Measurements from ENCODE around the gene LGI4.

The LGI4 gene

GRCh38 chr19:35087393-35087792, 47.5 kb downstream of the LGI4 start:
- Mint-ChIP-seq H3K27me3 (peaks cover 6% of the 10 kb centered on the region), H3K36me3 (ENCODE audit: low read depth) (no peaks in the 10 kb centered on the region), H3K4me3 (no peak overlapping the region), H3K4me1 (peaks cover 16% of the 10 kb centered on the region), H3K27ac (no peak overlapping the region), H3K9me3 (no peaks in the 10 kb centered on the region)
- ATAC-seq (no peak), DNase-seq (no peak)

GRCh38 chr19:35086455-35086854, 48.4 kb downstream of the LGI4 start:
- peaks cover 16% of the 10 kb centered on the region for H3K4me1 Mint-ChIP-seq
- DNase-seq (no peak), ATAC-seq (no peak)
- no peaks in the 10 kb centered on the region for H3K9me3 Mint-ChIP-seq
- peaks cover 6% of the 10 kb centered on the region for H3K27me3 Mint-ChIP-seq
- no peak overlapping the region for H3K4me3 Mint-ChIP-seq
- H3K36me3 Mint-ChIP-seq (ENCODE audit: low read depth), result no peaks in the 10 kb centered on the region
- no peak overlapping the region for H3K27ac Mint-ChIP-seq

- peaks cover 6% of the 10 kb centered on the region for H3K27me3 Mint-ChIP-seq
- no peaks in the 10 kb centered on the region for H3K36me3 Mint-ChIP-seq (ENCODE audit: low read depth)
- H3K9me3 Mint-ChIP-seq, result no peaks in the 10 kb centered on the region
- no peak for ATAC-seq
- peaks cover 16% of the 10 kb centered on the region for H3K4me1 Mint-ChIP-seq
- DNase-seq, result no peak
- H3K4me3 Mint-ChIP-seq, result no peak overlapping the region
- H3K27ac Mint-ChIP-seq, result peak overlapping the region; percentile 24
These were observed 48.9 kb downstream of the LGI4 start for GRCh38 chr19:35085947-35086346.

- H3K27ac Mint-ChIP-seq, result no peak overlapping the region
- no peaks in the 10 kb centered on the region for H3K36me3 Mint-ChIP-seq (ENCODE audit: low read depth)
- ATAC-seq (no peak), DNase-seq (no peak)
- H3K4me1 Mint-ChIP-seq, result peaks cover 14% of the 10 kb centered on the region
- H3K27me3 Mint-ChIP-seq, result no peaks in the 10 kb centered on the region
- H3K4me3 Mint-ChIP-seq, result no peak overlapping the region
- no peaks in the 10 kb centered on the region for H3K9me3 Mint-ChIP-seq
These were observed 50.4 kb downstream of the LGI4 start for GRCh38 chr19:35084509-35084762.

GRCh38 chr19:35083691-35084508, 51.0 kb downstream of the LGI4 start:
- Mint-ChIP-seq H3K4me3 (no peak overlapping the region), H3K27ac (no peak overlapping the region), H3K27me3 (no peaks in the 10 kb centered on the region), H3K4me1 (peaks cover 14% of the 10 kb centered on the region), H3K9me3 (no peaks in the 10 kb centered on the region), H3K36me3 (ENCODE audit: low read depth) (no peaks in the 10 kb centered on the region)
- ATAC-seq (no peak), DNase-seq (no peak)

GRCh38 chr19:35081201-35081600, 53.7 kb downstream of the LGI4 start:
- peaks cover 13% of the 10 kb centered on the region for H3K4me1 Mint-ChIP-seq
- no peak for ATAC-seq
- H3K9me3 Mint-ChIP-seq, result no peaks in the 10 kb centered on the region
- H3K27me3 Mint-ChIP-seq, result peaks cover 2% of the 10 kb centered on the region
- no peak overlapping the region for H3K27ac Mint-ChIP-seq
- no peak for DNase-seq
- H3K36me3 Mint-ChIP-seq (ENCODE audit: low read depth), result no peaks in the 10 kb centered on the region
- no peak overlapping the region for H3K4me3 Mint-ChIP-seq

GRCh38 chr19:35080613-35081170, 54.2 kb downstream of the LGI4 start:
- ATAC-seq (no peak), DNase-seq (no peak)
- Mint-ChIP-seq H3K4me3 (no peak overlapping the region), H3K27ac (no peak overlapping the region), H3K9me3 (no peaks in the 10 kb centered on the region), H3K27me3 (peaks cover 2% of the 10 kb centered on the region), H3K36me3 (ENCODE audit: low read depth) (no peaks in the 10 kb centered on the region), H3K4me1 (peaks cover 9% of the 10 kb centered on the region)

GRCh38 chr19:35079826-35080225, 55.0 kb downstream of the LGI4 start:
- Mint-ChIP-seq H3K27ac (no peak overlapping the region), H3K36me3 (ENCODE audit: low read depth) (no peaks in the 10 kb centered on the region), H3K4me3 (no peak overlapping the region), H3K27me3 (peaks cover 2% of the 10 kb centered on the region), H3K4me1 (peaks cover 6% of the 10 kb centered on the region), H3K9me3 (no peaks in the 10 kb centered on the region)
- no peak for ATAC-seq
- no peak for DNase-seq

- DNase-seq (no peak), ATAC-seq (no peak)
- H3K36me3 Mint-ChIP-seq (ENCODE audit: low read depth), result no peaks in the 10 kb centered on the region
- no peaks in the 10 kb centered on the region for H3K9me3 Mint-ChIP-seq
- no peaks in the 10 kb centered on the region for H3K4me1 Mint-ChIP-seq
- H3K4me3 Mint-ChIP-seq, result no peak overlapping the region
- H3K27me3 Mint-ChIP-seq, result peaks cover 2% of the 10 kb centered on the region
- H3K27ac Mint-ChIP-seq, result no peak overlapping the region
These were observed 57.2 kb downstream of the LGI4 start for GRCh38 chr19:35077411-35078223.

GRCh38 chr19:35076657-35077056, 58.2 kb downstream of the LGI4 start:
- H3K27ac Mint-ChIP-seq, result no peak overlapping the region

GRCh38 chr19:35076026-35076370, 58.9 kb downstream of the LGI4 start:
- Mint-ChIP-seq H3K4me1 (no peaks in the 10 kb centered on the region), H3K9me3 (no peaks in the 10 kb centered on the region), H3K27ac (no peak overlapping the region), H3K36me3 (ENCODE audit: low read depth) (no peaks in the 10 kb centered on the region), H3K4me3 (no peak overlapping the region), H3K27me3 (peaks cover 2% of the 10 kb centered on the region)
- ATAC-seq, result no peak
- no peak for DNase-seq

More at GRCh38 chr19:35076657-35077056, 58.2 kb downstream of the LGI4 start:
- DNase-seq (no peak), ATAC-seq (no peak)
- peaks cover 2% of the 10 kb centered on the region for H3K27me3 Mint-ChIP-seq
- H3K36me3 Mint-ChIP-seq (ENCODE audit: low read depth), result no peaks in the 10 kb centered on the region
- no peak overlapping the region for H3K4me3 Mint-ChIP-seq
- H3K4me1 Mint-ChIP-seq, result no peaks in the 10 kb centered on the region
- H3K9me3 Mint-ChIP-seq, result no peaks in the 10 kb centered on the region

- Mint-ChIP-seq H3K27me3 (peaks cover 2% of the 10 kb centered on the region), H3K4me3 (no peak overlapping the region), H3K27ac (no peak overlapping the region)
These were observed 59.4 kb downstream of the LGI4 start for GRCh38 chr19:35075202-35076025.

More at GRCh38 chr19:35075202-35076025, 59.4 kb downstream of the LGI4 start:
- H3K4me1 Mint-ChIP-seq, result no peaks in the 10 kb centered on the region
- H3K36me3 Mint-ChIP-seq (ENCODE audit: low read depth), result no peaks in the 10 kb centered on the region
- ATAC-seq (peak; percentile 27), DNase-seq (no peak)
- peaks cover 4% of the 10 kb centered on the region for H3K9me3 Mint-ChIP-seq

Measured in activated naive CD8-positive, alpha-beta T cell treated with anti-CD3 and anti-CD28 coated beads, Interleukin-2, amount 50 U/mL, for 24 hours (primary cell).